DMS79 treated with DMSO at 0.1 percent for 48 hours (cell line): Measurements from ENCODE around the gene TARS3.
A peak's percentile ranks its signal among the peaks of the same experiment; 100 is the strongest.

Experiments used
- DNase-seq: peaks from one replicate; lab custom pipeline; 2025; lab: John Stamatoyannopoulos, UW

The TARS3 gene

GRCh38 chr15:101698314-101698713, 26.0 kb downstream of the TARS3 start:
- DNase-seq = no peak

GRCh38 chr15:101697488-101697887, 26.8 kb downstream of the TARS3 start:
- DNase-seq = no peak

- no peak for DNase-seq
Measured at GRCh38 chr15:101696829-101697228, 27.4 kb downstream of the TARS3 start.

- DNase-seq = no peak
Measured at GRCh38 chr15:101694261-101694660, 30.0 kb downstream of the TARS3 start.

- no peak for DNase-seq
Measured at GRCh38 chr15:101692801-101693598, 31.3 kb downstream of the TARS3 start.

GRCh38 chr15:101689901-101690300, 34.4 kb downstream of the TARS3 start:
- DNase-seq = no peak

- no peak for DNase-seq
Measured at GRCh38 chr15:101686718-101687117, 37.6 kb downstream of the TARS3 start.

- DNase-seq = no peak
Measured at GRCh38 chr15:101684877-101685276, 39.4 kb downstream of the TARS3 start.

- no peak for DNase-seq
Measured at GRCh38 chr15:101684384-101684783, 39.9 kb downstream of the TARS3 start.

GRCh38 chr15:101679806-101680205, 44.5 kb downstream of the TARS3 start:
- DNase-seq = no peak

GRCh38 chr15:101676921-101677329, 47.3 kb downstream of the TARS3 start:
- no peak for DNase-seq

GRCh38 chr15:101675796-101676582, 48.3 kb downstream of the TARS3 start:
- DNase-seq = no peak

- DNase-seq = no peak
Measured at GRCh38 chr15:101675015-101675414, 49.3 kb downstream of the TARS3 start.

GRCh38 chr15:101672298-101672697, 52.0 kb downstream of the TARS3 start:
- no peak for DNase-seq

- no peak for DNase-seq
Measured at GRCh38 chr15:101669744-101670143, 54.5 kb downstream of the TARS3 start.

- DNase-seq = no peak
Measured at GRCh38 chr15:101667881-101668280, 56.4 kb downstream of the TARS3 start.

- DNase-seq = no peak
Measured at GRCh38 chr15:101664303-101664913, 59.9 kb downstream of the TARS3 start.

- no peak for DNase-seq
Measured at GRCh38 chr15:101662203-101662602, 62.1 kb downstream of the TARS3 start.

GRCh38 chr15:101660005-101660404, 64.3 kb downstream of the TARS3 start:
- DNase-seq = no peak

- DNase-seq = peak; percentile 79
Measured at GRCh38 chr15:101657968-101658784, 66.1 kb downstream of the TARS3 start.

- no peak for DNase-seq
Measured at GRCh38 chr15:101657171-101657570, 67.1 kb downstream of the TARS3 start.
